AG04449 (cell line): Measurements from ENCODE around the gene SSR4.
A peak's percentile ranks its signal among the peaks of the same experiment; 100 is the strongest.
"Not testable (repeated sequence)": the region's sequence is repeated elsewhere in the genome, so short reads cannot be mapped to it uniquely, and the experiment has no call there.

ENCODE experiments used
- CTCF ChIA-PET: fragments of 350-600 bp; formaldehyde crosslinking; extraction: SDS; loops from one replicate; lab custom pipeline; 2021; ENCODE audit warnings: antibody characterized with exemption; lab: Yijun Ruan, JAX
- POLR2A ChIA-PET: fragments of 400-600, 350-600 bp; formaldehyde crosslinking; extraction: SDS; loops from one replicate; lab custom pipeline; 2020; ENCODE audit warnings: antibody characterized with exemption, inconsistent platforms; lab: Yijun Ruan, JAX
- DNase-seq: peaks from one replicate; pipeline ENCODE4 v3.0.0-alpha.2; 2010; ENCODE audit warnings: low read depth, low spot score
- H3K4me3 ChIP-seq: 2 replicates; pipeline ENCODE4 v1.5.1; 2011; ENCODE audit warnings: low read depth, mild to moderate bottlenecking, control low read depth, low read length
- TF ChIP-seq, protein P1 (sequence below): IDR thresholded peaks from one replicate; pipeline ENCODE4 v1.5.1; 2011; ENCODE audit warnings: mild to moderate bottlenecking, moderate library complexity, low read length, control low read depth, inconsistent platforms; ENCODE audit not compliant: insufficient read depth; ENCODE audit errors: missing control alignments

The SSR4 gene

GRCh38 chrX:153794018-153794896 is at the start of gene SSR4, which contains the start of gene IDH3G:
TSS of gene SSR4 (plus strand) at chrX:153794668. CDS start at chrX:153794688, 20 bp downstream.
TSS of gene IDH3G (minus strand) at chrX:153794375. CDS start at chrX:153794326, 49 bp downstream.
- peak within 1 kb of the TSS; percentile 84 for H3K4me3 ChIP-seq
- TF ChIP-seq, protein P1, sequence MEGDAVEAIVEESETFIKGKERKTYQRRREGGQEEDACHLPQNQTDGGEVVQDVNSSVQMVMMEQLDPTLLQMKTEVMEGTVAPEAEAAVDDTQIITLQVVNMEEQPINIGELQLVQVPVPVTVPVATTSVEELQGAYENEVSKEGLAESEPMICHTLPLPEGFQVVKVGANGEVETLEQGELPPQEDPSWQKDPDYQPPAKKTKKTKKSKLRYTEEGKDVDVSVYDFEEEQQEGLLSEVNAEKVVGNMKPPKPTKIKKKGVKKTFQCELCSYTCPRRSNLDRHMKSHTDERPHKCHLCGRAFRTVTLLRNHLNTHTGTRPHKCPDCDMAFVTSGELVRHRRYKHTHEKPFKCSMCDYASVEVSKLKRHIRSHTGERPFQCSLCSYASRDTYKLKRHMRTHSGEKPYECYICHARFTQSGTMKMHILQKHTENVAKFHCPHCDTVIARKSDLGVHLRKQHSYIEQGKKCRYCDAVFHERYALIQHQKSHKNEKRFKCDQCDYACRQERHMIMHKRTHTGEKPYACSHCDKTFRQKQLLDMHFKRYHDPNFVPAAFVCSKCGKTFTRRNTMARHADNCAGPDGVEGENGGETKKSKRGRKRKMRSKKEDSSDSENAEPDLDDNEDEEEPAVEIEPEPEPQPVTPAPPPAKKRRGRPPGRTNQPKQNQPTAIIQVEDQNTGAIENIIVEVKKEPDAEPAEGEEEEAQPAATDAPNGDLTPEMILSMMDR, result peak; percentile 38
- POLR2A ChIA-PET, result interaction anchor here (0.6 to 1.9 kb wide), 8 partner anchors 9 to 140 kb away, joined by 4 to 8 read pairs (median 6); partner anchors contain the start of genes NAA10 and SRPK3
- CTCF ChIA-PET, result interaction anchor here (0.7 to 2.1 kb wide), 5 partner anchors 9 to 152 kb away, joined by 3 to 6 read pairs (median 4); partner anchors contain the start of genes ARHGAP4, PLXNB3 and SRPK3
- peak; percentile 59 for DNase-seq

DNA sequence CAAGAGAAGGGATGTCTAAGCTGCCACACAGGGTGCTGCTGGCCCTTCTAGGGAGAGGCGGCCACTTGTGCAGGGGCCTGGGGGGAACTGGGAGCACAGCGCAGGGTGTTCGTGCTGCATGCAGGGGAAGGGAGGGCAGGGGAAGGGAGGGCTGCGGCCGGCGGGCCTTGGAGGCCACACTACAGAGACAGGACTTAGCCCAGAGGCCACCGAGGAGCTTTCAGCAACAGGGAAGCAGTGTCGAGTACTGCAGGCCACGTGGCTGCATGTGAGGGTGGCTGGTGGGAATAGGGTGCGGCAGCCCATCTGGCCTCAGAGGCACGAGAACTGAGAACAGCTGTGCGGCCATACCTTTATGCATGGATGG is 49.4 kb upstream of the SSR4 start:
- CTCF ChIA-PET, result interaction anchor here (1.4 kb wide), 2 partner anchors 11 to 18 kb away, joined by 3 to 4 read pairs; no protein-coding TSS in a partner anchor
- DNase-seq, H3K4me3 ChIP-seq: not testable (repeated sequence)
- POLR2A ChIA-PET, result interaction anchor here (0.7 kb wide), 1 partner anchor 77 kb away, joined by 3 read pairs; no protein-coding TSS in a partner anchor

GRCh38 chrX:153746359-153746758 is 48.1 kb upstream of the SSR4 start:
- CTCF ChIA-PET, result no interaction called here
- no peak overlapping the region for H3K4me3 ChIP-seq
- DNase-seq, result no peak
- TF ChIP-seq, protein P1, result no peak
- POLR2A ChIA-PET, result no interaction called here

DNA sequence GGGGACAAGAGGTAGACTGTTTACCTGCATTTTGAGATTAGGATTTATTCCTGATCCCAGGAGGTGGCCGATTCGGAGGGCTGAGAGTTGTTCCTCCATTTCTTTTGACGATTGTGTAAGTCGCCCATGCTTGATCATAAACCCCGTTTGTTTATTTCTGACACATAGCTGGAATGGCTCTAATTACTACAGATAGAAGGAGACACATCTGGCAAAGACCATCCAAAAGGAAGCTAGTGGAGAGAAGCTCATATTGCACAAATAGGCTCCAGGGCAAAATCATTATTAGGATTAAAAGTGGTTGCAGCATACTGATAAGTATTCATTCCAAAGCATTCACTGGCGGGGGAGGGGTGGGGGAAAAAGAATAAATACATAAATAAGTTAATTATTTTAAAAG is 47.5 kb upstream of the SSR4 start:
- DNase-seq, H3K4me3 ChIP-seq, POLR2A ChIA-PET: not testable (repeated sequence)
- CTCF ChIA-PET, result interaction anchor here (0.9 kb wide), 1 partner anchor 205 kb away, joined by 3 read pairs; no protein-coding TSS in a partner anchor

DNA sequence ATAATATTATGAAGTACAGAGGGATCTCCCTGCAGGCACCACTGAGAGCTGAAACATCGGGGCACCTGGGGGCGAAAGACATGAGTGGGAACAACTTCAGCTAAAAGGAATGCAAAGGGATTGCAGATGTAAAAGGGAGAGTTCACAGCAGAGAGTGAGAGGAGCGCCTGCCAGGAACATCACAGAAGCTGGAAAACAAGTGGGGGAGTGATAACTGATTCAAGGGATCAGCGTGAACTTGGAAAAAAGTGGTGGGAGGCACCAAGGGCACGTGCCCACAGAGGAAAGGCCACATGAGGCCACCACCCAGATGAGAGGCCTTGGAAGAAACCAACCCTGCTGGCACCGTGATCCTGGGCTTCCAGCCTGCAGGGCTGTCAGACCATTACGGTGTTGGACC is 45.5 kb upstream of the SSR4 start:
- H3K4me3 ChIP-seq, DNase-seq, POLR2A ChIA-PET, CTCF ChIA-PET: not testable (repeated sequence)

DNA sequence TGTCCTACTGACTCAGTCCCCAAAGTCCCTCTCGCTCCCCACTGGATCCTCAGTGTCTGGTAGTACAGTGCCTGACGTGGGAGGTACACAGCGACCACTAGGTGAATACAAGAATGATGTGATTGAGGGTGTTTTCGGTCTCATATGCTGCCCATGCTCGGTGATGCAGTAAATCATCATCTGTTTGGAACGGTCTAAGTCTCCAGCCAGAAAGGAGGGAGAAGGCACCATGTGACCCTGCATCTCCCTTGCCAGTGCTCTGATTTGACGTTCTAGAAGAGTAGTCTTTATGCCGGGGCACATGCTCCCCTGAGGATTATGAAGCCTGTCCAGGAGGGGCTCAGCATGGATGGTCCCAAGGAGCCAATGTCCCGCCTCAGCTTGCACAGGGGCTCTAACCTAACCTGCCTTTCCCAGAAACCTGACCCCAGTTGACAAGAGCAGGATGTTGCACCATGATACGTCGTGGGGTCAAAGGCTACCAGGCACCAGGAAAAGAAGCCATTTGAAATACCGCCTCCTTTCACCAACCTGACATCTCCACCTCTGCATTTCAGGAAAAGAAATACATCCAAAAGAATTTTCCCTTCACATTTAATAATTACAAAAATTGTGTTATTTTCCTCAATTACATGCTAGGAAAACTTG is 44.2 kb upstream of the SSR4 start:
- TF ChIP-seq, protein P1, result no peak
- CTCF ChIA-PET, result interaction anchor here (1.2 kb wide), 1 partner anchor 13 kb away, joined by 4 read pairs; no protein-coding TSS in a partner anchor

GRCh38 chrX:153755136-153755535 is 39.3 kb upstream of the SSR4 start:
- POLR2A ChIA-PET, result no interaction called here
- no peak for DNase-seq
- CTCF ChIA-PET, result interaction anchor here (0.6 to 3.4 kb wide), 6 partner anchors 8 to 365 kb away, joined by 3 to 19 read pairs (median 4); partner anchors contain the start of gene PLXNB3
- no peak overlapping the region for H3K4me3 ChIP-seq
- TF ChIP-seq, protein P1, result no peak

More for the DNA sequence above, 44.2 kb upstream of the SSR4 start:
- POLR2A ChIA-PET, result no interaction called here
- no peak for DNase-seq
- no peak overlapping the region for H3K4me3 ChIP-seq
